ENCODE results near the gene GATAD2B.
"Not testable (repeated sequence)": the region's sequence is repeated elsewhere in the genome, so short reads cannot be mapped to it uniquely, and the experiment has no call there.

The GATAD2B gene

DNA sequence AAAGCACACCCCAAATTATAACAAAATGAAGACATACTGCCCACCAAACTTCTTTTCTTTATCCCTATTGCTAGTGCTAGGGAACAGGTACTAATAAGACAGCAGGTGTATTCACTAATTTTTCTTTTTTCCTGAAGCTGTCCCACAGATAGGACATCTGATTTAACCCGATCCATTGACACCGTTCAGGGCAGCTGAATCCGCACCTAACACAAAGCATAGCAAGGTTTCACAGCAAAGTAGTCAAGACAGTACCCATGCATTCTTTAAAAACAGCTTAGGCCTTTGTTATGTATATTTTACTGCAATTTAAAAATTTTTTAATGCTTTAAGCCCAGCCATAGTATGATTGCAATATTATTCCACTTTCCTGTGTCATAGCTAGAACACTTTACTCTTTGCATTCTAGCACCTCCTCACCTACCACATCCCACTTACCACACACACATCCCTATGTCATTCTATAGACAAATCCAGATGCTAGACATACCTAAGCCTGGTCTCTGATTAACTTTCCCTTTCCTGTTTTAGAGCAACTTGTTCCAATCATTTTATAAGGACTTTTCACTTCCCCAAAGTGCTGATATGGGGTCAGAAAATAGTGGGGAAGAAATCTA lies 40.4 kb downstream of the GATAD2B start:
- peak; percentile 39 for DNase-seq

DNA sequence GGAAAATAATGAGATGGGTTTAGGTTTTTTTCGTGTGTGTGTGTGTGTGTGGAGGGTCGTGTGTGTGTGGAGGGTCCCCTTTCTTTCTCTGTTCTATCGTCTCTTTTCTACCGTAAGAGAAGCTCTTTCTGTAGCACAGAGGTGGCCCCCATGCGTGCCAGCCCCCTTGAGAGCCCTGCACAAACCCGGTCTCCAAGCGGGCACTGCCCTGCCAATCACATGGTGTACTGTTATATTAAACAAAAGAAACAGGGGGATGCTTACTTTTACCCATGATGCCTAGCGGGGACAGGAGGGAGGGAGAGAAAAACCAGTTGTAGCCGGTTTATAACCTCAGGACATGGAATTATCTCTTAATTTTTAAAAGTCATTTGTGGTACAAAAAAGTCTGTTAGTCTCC lies 41.0 kb downstream of the GATAD2B start:
- peak; percentile 93 for DNase-seq

DNA sequence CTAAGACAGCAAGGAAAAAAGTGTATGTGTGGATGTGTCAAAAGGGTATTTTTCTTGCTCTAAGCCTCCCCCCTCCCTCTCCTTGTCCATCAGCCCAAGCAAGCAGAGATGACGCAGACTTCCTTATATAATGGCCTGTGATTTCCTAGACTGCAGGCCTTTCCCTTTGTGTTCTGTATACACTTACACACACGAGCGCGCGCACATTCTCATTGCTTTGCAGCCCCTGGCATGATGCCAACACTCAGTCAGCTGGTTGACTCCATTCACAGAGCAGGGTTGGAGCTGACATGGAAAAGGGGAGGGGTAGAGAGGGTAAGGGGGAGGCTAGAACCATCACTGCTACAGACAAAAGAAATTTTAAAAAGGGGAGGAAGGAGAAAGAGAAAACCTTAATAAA lies 41.8 kb downstream of the GATAD2B start:
- DNase-seq = peak; percentile 100

DNA sequence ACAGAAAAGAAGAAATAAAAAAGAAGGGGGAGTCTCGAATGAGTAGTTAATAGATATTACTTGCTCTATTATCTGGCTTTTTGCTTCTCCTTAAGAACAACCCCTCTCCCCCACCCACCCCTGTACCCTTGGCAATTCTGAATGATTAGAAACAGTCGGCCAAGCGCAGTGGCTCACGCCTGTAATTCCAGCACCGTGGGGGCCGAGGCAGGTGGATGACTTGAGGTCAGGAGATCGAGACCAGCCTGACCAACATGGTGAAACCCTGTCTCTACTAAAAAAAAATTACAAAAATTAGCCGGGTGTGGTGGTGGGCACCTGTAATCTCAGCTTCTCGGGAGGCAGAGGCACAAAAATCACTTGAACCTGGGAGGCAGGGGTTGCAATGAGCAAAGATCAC lies 42.7 kb downstream of the GATAD2B start:
- DNase-seq = no peak

DNA sequence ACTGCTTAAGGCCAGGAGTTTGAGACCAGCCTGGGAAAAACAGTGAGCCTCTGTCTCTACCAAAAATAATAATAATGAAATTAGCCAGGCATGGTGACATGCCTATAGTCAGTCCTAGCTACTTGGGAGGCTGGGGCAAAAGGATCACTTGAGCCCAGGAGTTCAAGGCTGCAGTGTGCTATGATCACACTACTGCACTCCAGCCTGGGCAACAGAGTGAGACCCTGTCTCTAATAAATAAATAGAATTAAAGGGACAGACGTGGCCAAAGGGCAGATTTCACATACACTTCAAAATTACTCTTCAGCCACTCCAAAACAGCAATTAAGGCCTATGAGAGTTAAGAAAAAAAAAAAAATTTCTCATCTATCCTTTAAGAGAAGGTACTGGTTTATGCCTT lies 45.7 kb downstream of the GATAD2B start:
- DNase-seq = no peak

DNA sequence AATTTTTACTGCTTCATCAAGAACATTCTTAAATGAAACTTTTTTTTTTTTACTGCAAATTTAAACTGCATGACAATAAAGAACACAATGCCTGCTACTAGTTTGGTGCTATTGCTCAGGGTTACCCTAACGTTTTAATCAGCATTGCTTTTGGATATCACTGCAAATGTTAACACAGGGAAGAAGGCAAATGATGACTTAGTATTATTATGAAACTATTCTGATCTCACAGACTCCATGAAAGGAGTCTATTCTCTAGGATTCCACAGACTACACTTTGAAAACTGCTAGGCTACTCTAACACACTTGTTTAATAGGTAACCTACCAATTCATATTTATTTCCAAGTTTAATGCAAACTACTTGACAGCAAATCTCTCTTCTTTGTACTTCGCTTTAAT lies 49.8 kb downstream of the GATAD2B start:
- no peak for DNase-seq

DNA sequence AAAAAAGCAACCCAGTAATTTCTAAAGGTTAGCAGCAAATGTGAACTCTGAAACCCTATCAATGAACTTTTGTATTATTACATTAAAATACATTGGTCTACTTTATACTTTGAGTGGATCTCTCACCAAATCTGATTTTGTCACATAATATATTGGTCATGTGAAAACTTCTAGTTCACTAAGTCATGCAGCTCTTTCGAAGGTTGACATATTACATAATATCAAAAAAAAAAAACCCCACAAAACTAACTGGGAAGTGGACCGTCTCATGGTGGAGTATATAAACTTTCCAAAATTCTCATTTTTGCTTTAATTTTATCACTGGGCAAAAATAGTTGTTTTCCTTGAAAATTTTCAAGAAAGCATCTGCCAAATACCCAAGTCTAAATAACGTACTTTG lies 50.4 kb downstream of the GATAD2B start:
- DNase-seq = no peak

DNA sequence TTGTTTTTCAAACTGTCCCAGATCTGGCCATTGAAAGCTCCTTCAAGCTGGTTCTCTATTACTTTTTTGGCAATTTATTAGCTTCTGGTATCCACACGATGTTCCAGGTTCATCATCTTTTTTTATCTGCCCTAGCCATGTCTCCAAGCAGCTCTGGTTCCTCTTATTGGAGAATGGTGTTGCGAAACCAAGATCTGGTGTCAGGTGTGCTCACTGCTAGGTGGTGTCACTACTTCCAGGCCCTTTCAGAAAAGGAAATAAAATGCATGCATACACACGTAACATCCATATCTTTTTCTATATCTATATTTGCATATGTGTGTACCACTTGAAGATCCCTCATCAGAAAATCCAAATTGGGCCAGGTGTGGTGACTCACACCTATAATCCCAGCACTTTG lies 53.3 kb downstream of the GATAD2B start:
- no peak for DNase-seq

DNA sequence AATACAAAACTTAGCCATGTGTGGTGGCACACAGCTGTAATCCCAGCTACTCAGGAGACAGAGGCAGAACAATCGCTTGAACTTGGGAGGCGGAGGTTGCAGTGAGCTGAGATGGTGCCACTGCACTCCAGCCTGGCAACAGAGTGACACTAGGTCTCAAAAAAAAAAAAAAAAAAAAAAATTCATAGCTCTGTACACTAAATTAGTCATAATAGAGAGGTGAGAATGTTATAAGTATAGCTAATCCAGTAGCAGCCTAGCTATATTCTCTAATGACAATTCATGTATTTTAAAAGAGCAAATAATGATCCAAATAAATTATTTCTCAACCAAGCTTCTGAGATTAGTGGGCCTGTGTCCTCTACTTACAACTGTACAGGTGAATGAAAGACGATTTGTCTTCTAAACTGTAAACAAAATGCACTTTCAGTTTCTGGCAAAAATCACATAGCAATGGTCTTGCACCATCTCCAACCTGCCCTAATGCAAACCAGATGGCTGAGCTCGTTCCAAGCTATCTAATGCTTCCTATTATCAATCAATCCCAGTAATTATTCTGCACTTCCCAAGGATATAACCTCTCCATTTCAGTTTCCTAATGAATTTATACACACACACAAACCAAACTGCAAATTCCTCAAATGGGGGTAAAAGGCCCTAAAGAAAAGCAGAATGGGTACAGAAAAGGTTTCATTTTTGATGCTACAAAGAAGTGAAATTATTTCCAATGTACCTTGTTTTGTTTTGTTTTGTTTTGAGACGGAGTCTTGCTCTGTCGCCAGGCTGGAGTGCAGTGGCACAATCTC lies 56.5 kb downstream of the GATAD2B start:
- no peak for DNase-seq

DNA sequence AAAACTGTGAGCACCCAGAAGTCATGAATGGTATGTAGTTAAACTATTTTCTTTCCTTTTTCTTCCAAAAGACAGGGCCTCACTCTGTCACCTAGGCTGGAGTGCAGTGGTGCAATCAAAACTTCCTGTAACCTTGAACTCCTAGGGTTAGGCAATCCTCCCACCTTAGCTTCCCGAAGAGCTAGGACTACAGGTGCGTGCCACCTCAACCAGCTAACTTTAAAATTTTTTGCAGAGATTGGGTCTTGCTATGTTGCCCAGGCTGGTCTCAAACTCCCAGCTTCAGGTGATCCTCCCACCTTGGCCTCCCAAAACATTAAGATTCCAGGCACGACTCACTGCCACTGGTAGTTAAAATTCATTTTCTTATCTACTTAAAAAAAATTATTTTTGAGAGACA lies 62.5 kb downstream of the GATAD2B start:
- no peak for DNase-seq

DNA sequence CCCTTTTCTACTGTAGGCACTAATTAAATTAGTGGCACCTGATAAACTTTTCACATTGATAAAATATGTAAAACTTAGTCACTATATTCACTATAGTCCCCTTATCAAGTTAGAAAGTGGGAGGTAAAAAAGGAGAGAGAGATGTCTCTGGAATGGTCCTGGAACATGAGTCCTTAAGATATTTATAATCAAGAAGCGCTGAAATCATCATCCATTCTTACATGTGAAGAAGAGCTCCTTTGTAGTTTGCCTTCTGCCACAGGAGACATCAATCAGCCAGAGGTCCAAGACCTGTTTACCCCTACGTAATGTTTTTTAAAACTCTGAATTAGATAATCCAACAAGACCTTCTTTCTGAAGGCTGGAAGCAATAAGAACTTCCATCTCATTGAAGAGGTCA lies 65.3 kb downstream of the GATAD2B start:
- DNase-seq = no peak

DNA sequence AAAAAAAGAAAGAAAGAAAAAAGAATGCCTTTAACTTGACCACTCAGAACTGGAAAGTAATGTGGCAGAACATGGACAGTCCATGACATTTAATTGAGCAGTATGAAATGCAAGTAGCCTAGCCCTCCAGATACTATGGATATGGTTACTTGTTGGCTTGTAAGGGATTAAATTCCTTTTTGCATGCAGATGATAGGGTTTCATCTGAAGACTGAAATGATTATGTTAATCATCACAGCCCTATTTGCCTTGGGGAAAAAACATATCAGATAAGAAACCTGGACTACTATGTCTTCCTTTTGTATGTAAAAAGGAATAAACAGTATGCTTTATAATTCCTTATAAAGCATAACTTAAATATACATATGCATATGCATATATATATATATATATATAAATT lies 66.0 kb downstream of the GATAD2B start:
- DNase-seq = no peak

DNA sequence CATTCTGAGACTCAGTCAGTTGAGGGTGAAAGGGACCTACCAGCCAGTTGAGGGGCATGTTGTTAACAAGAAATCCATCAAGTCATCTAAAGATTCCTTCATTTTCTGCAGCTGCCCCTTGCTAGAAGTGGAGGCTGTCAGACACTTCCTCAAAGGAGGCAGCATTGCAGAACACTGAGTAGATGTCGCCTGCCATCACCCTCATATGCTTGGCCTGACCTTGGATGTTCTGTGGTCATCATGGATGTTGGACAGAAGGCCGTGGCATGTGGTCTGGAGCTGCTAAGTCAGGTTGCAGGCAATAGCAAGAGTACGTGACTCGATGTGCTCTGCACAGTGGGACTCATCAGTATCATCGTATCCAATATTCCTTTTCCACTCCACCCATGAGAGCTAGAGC lies 70.6 kb downstream of the GATAD2B start:
- no peak for DNase-seq

DNA sequence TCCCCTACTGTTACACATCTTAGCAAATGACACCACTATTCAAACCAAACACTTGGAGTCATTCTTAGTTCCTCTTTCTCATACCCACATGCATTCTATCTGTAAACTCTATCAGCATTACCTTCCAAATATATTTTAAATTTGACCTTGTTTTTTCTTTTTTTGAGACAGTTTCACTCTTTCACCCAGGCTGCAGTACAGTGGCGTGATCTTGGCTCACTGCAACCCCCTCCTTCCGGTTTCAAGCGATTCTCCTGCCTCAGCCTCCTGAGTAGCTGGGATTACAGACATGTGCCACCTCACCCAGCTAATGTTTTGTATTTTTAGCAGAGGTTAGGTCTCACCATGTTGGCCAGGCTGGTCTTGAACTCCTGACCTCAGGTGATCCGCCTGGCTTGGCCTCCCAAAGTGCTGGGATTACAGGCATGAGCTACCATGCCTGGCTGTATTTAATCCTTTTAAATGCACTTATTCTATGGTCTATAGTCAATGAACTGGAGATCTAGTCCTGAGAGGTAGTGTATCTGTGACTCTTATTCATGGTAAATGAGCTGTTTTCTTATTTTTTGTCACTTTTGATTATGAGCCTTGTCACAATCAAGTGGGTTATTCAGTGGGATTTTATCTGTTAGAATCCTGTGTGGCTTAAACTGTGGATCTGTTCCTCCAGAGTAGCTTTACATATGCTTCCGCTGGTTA lies 73.1 kb downstream of the GATAD2B start:
- no peak for DNase-seq

DNA sequence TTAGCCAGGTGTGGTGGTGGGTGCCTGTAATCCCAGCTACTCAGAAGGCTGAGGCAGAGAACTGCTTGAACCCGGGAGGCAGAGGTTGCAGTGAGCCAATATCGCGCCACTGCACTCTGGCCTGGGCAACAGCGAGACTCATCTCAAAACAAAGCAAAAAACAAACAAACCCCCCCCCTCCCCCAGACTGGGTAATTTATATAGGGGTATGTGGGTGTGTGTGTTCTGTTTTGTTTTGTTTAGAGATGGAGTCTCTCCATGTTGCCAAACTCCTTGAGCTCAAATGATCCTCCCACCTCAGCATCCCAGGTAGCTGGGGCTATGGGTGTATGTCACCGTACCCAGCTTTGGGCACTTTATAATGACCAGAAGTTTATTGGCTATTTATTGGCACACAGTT lies 74.0 kb downstream of the GATAD2B start:
- DNase-seq = no peak

DNA sequence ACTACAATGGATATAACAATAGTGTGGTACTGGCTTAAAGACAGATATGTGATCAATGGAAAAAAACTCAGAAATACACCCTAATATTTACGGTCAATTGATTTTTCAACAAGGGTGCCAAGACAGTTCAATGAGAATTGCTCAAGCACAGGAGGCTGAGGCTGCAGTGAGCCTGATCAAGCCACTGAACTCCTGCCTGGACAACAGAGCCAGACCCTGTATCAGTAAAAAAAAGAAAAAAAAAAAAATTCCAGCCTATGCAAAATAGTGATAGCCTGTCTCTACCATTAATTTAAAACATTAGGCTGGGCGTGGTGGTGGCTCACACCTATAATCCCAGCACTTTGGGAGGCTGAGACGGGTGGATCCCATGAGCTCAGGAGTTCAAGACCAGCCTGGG lies 77.6 kb downstream of the GATAD2B start:
- no peak for DNase-seq

DNA sequence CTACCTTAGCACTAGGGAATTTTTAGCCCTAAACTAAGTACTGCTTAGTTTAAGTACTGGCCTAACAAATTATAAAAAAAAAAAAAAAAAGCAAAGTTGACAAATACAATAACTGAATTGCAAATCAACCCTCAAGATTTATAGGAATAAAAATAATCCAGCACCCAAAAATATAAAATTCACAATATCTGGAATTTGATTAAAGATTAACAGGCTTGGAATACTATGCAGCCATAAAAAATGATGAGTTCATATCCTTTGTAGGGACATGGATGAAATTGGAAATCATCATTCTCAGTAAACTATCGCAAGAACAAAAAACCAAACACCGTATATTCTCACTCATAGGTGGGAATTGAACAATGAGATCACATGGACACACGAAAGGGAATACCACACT lies 78.4 kb downstream of the GATAD2B start:
- not testable (repeated sequence) for DNase-seq

DNA sequence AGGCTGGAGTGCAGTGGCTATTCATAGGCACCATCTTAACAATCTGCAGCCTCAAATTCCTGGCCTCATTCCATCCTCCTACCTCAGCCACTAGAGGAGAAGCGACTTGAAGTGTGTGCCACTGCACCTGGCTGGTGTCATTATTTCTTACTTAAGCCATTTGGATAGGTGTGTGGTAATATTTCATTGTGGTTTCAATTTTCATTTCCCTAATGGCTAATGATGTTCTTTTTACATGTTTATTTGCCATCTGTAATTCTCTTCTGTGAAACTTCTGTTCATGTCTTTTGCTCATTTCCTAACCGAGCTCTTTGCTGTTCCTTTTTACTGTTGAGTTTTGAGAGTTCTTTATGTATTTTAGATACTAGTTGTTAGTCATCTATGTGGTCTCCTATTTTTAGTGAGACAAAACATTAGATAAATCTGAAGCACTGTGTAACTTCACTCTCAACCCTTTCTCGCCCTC lies 80.7 kb downstream of the GATAD2B start:
- peak; percentile 16 for DNase-seq

DNA sequence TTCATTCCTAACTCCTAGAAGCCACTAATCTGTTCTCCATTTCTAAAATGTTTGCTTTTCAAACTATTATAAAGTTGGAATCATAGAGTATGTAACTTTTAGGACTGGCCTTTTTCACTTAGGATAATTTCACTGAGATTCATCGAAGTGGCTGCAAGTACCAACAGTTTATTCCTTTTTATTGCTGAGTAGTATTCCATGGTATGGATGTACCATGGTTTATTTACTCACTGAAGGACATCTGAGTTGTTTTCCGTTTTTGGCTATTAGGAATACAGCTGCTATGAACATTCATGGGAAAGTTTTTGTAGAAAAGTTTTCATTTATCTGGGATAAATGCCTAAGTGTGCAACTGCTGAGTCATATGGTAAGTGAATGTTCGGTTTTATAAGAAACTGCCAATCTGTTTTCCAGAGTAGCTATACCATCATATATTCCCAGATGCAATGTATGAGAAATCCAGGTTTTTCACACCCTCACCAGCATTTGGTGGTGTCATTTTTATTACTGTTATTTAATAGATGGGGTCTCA lies 81.2 kb downstream of the GATAD2B start:
- no peak for DNase-seq

DNA sequence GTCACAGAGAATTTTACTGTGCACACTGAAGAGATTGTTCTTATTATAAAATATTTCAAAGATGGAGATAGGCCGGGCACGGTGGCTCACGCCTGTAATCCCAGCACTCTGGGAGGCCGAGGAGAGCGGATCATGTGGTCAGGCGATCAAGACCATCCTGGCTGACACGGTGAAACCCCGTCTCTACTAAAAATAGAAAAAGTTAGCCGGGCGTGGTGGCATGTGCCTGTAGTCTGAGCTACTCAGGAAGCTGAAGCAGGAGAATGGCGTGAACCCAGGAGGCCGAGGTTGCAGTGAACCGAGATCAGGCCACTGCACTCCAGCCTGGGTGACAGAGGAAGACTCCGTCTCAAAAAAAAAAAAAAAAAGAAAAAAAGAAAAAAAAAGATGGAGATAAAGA lies 82.0 kb downstream of the GATAD2B start:
- DNase-seq = not testable (repeated sequence)

DNA sequence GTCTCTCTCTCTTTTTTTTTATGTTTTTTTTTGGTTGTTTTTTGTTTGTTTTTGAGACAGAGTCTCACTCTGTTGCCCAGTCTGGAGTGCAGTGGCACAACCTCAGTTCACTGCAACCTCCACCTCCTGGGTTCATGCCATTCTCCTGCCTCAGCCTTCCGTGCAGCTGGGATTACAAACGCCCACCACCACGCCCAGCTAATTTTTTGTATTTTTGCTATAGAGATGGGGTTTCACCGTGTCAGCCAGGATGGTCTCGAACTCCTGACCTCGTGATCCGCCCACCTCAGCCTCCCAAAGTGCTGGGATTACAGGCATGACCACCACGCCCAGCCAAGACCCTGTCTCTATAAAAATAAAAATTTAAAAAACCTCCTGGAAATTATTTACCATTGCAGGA lies 88.8 kb downstream of the GATAD2B start:
- not testable (repeated sequence) for DNase-seq

DNA sequence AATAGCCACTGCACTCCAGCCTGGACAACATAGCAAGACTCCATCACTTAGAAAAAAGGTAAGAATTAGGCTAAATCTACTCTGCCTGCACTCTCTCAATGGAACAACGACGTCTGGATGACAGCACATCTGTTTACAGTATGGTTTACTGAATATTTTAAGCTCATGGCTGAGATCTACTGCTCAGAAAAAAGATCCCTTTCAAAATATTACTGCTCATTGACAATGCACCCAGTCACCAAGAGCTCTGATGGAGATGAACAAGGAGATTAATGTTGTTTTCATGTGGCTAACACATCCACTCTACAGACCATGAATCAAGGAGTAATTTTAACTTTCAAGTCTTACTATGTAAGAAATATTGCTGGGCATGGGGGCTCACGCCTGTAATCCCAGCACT lies 89.6 kb downstream of the GATAD2B start:
- DNase-seq = no peak

DNA sequence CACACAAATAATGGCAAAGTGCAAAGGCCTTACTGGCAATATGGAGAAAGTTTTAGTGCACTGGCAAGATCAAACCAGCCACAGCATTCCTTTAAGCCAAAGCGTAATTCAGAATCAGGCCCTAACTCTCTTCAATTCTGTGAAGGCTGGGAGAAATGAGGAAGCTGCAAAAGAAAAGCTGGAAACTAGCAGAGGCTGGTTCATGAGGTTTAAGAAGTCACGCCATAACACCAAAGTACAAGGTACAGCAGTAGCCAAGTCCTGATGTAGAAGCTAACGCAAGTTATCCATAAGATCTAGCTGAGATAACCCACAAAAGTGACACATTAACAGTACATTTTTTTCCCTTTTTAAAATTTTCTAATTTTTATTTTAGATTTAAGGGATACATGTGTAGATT lies 90.5 kb downstream of the GATAD2B start:
- no peak for DNase-seq

DNA sequence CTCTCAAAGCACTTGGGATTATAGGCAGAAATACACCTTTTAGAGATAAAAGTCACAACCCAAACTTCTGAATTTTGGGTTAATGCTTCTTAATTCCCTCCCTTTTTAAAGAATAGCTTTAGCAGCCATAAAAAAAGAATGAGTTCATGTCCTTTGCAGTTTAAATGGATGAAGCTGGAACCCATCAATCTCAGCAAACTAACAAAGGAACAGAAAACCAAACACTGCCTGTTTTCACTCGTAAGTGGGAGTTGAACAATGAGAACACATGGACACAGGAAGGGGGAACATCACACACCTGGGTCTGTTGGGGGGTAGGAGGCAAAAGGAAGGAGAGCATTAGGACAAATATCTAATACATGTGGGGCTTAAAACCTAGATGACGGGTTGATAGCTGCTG lies 91.7 kb downstream of the GATAD2B start:
- peak; percentile 28 for DNase-seq

All from NCI-H69 (cell line).